Measurements from ENCODE around the gene CFAP161. TPM values are rescaled to one million over a fixed set of nuclear protein-coding genes. Genes with fewer than 3 reads are reported as not detected.

CFAP161 gene
- total and polyA plus RNA-seq, 5 donors from 2014 or later = 0.49 TPM; not detected in 4

DNA sequence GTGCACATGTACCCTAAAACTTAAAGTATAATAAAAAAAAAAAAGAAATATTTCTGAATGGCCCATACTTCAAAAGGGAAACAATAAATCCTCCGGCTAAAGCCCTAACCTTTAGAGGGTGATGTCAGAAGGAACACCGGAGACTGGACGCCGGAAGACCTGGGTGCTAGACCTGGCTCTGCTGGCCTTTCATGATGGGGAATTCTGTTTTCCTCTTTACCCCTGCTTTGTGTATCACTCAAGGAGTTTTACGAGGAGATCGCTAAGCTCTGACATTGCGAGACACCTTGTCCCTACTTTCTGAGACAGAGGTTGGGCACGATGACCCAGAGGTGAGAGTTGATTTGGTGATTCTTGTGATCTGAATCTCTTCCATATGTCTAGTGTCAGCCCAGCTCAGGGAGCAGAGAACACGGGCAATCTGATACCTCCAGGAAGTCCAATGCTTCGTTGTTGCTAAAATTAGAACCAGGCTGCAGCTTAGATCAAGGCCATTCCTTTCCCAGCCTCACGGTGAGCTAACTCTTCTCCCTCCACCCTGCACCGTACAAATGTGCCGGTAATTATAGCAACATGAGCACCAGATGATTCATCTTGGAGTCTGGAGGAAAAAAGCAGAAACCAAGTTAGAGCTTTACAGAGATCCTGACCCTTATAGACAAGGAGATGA lies 42.0 kb upstream of the CFAP161 start:
- ATAC-seq (ENCODE audit: low read depth in 2 of 2) = no peak
- Histone ChIP-seq H3K4me1 (ENCODE audit: control insufficient read depth, insufficient read depth, low read length, poor library complexity, severe bottlenecking) (no peaks in the 10 kb centered on the region), H3K36me3 (ENCODE audit: control insufficient read depth, insufficient read depth, low read length) (no peaks in the 10 kb centered on the region), H3K4me3 (ENCODE audit: low read depth, low read length) (no peak overlapping the region), H3K27me3 (ENCODE audit: control insufficient read depth, insufficient read depth, low read length) (peaks cover 19% of the 10 kb centered on the region), H3K27ac (ENCODE audit: insufficient read depth, low read length, poor library complexity, severe bottlenecking) (no peak overlapping the region), H3K9me3 (ENCODE audit: control insufficient read depth in 2 of 2, low read length in 2 of 2) (no peaks in the 10 kb centered on the region)
- no peaks in the 10 kb centered on the region for H3K4me1 Mint-ChIP-seq
- no peak overlapping the region for H3K4me3 Mint-ChIP-seq
- peaks cover 29% of the 10 kb centered on the region for H3K27me3 Mint-ChIP-seq
- H3K36me3 Mint-ChIP-seq = no peaks in the 10 kb centered on the region
- no peak for DNase-seq
- H3K9me3 Mint-ChIP-seq = peaks cover 0 to 3% (median 0%) of the 10 kb centered on the region in 7 donors
- H3K27ac Mint-ChIP-seq = no peak overlapping the region

DNA sequence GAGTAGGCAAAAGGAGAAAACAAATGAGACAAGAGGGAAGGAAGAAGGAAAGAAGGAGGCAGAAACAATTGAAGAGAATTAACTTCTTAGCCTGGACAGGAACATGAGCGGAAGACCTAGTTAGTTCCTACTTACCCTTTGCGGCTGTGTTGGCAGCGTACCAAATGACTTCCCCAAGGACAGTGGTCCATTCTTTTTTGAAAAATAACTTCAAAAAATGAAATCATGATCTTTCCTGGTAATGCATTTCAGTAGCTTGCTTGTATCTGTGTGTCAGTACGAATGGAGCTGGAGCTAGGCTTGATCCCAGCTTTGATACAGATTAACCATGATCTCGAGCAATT lies 41.5 kb upstream of the CFAP161 start:
- no peak for ATAC-seq (ENCODE audit: low read depth in 2 of 2)
- no peaks in the 10 kb centered on the region for H3K36me3 ChIP-seq (ENCODE audit: control insufficient read depth, insufficient read depth, low read length)
- Mint-ChIP-seq H3K27ac (no peak overlapping the region), H3K4me3 (no peak overlapping the region), H3K9me3 (peaks cover 0 to 3% (median 0%) of the 10 kb centered on the region in 7 donors), H3K36me3 (no peaks in the 10 kb centered on the region), H3K27me3 (peaks cover 34% of the 10 kb centered on the region), H3K4me1 (no peaks in the 10 kb centered on the region)
- DNase-seq = no peak
- H3K27ac ChIP-seq (ENCODE audit: insufficient read depth, low read length, poor library complexity, severe bottlenecking) = no peak overlapping the region
- H3K27me3 ChIP-seq (ENCODE audit: control insufficient read depth, insufficient read depth, low read length) = peaks cover 19% of the 10 kb centered on the region
- no peak overlapping the region for H3K4me3 ChIP-seq (ENCODE audit: low read depth, low read length)
- no peaks in the 10 kb centered on the region for H3K4me1 ChIP-seq (ENCODE audit: control insufficient read depth, insufficient read depth, low read length, poor library complexity, severe bottlenecking)
- no peaks in the 10 kb centered on the region for H3K9me3 ChIP-seq (ENCODE audit: control insufficient read depth in 2 of 2, low read length in 2 of 2)

DNA sequence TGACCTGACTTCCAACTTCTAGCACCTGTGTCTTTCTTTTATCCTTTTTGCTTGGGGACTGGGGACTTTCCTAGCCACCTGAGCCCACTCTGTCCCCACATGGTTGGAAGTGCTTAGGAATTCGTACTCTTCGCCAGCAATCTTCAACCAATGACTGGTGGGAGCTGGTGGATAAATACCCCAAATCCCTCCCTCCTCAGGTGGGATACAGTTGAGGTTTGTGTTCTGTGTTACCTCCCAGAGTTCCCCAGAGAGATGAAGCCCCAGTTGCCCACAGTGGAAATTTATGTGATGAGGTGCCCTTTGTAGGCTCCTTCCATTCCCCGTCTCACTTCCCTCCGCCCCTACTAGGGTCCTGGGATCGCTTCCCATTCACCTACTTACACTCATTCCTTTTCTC lies 40.1 kb upstream of the CFAP161 start:
- Histone ChIP-seq H3K27me3 (ENCODE audit: control insufficient read depth, insufficient read depth, low read length) (peaks cover 21% of the 10 kb centered on the region), H3K36me3 (ENCODE audit: control insufficient read depth, insufficient read depth, low read length) (no peaks in the 10 kb centered on the region), H3K4me1 (ENCODE audit: control insufficient read depth, insufficient read depth, low read length, poor library complexity, severe bottlenecking) (no peaks in the 10 kb centered on the region), H3K27ac (ENCODE audit: insufficient read depth, low read length, poor library complexity, severe bottlenecking) (no peak overlapping the region), H3K9me3 (ENCODE audit: control insufficient read depth in 2 of 2, low read length in 2 of 2) (no peaks in the 10 kb centered on the region), H3K4me3 (ENCODE audit: low read depth, low read length) (no peak overlapping the region)
- no peak overlapping the region for H3K4me3 Mint-ChIP-seq
- H3K9me3 Mint-ChIP-seq = peaks cover 0 to 3% (median 0%) of the 10 kb centered on the region in 7 donors
- ATAC-seq (ENCODE audit: low read depth in 2 of 2) (no peak), DNase-seq (no peak)
- peaks cover 49% of the 10 kb centered on the region for H3K27me3 Mint-ChIP-seq
- no peaks in the 10 kb centered on the region for H3K36me3 Mint-ChIP-seq
- no peak overlapping the region for H3K27ac Mint-ChIP-seq
- H3K4me1 Mint-ChIP-seq = peaks cover 0 to 4% (median 0%) of the 10 kb centered on the region in 4 donors

DNA sequence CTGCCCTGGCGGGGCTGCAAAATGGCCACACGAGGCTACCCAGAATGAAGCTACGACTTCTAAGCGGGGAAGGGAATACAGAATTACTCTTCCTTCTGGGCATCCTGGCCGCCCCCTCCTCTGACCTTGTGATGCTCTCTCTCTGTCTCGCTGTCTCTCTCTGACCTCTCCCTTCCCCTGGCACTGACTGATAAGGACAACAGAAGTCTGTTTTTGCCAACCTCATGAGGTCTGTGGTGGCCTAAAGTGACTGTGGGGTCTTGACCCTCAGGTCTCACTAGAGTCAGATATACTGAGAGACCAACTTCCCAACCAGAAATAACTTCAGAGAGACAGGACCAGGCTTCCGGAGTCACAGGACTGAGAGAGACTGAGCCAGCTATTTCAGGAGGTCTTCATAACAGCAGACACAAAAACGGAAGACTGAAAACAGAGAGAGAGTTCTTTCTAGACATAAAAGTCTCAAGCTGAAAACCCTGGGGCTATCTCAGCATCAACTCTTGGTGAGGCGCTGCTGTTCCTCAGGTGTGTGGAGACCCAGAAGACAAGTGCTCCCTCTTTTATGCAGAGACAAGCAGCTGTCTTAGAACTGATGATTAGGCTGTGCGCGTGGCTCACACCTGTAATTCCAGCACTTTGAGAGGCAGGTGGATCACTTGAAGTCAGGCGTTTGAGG lies 38.2 kb upstream of the CFAP161 start:
- no peak overlapping the region for H3K27ac ChIP-seq (ENCODE audit: insufficient read depth, low read length, poor library complexity, severe bottlenecking)
- no peaks in the 10 kb centered on the region for H3K9me3 Mint-ChIP-seq
- peaks cover 5% of the 10 kb centered on the region for H3K4me1 ChIP-seq (ENCODE audit: control insufficient read depth, insufficient read depth, low read length, poor library complexity, severe bottlenecking)
- ATAC-seq (ENCODE audit: low read depth in 2 of 2) (no peak), DNase-seq (no peak)
- H3K36me3 Mint-ChIP-seq = no peaks in the 10 kb centered on the region
- peaks cover 26% of the 10 kb centered on the region for H3K27me3 ChIP-seq (ENCODE audit: control insufficient read depth, insufficient read depth, low read length)
- no peak overlapping the region for H3K4me3 ChIP-seq (ENCODE audit: low read depth, low read length)
- no peak overlapping the region for H3K4me3 Mint-ChIP-seq
- peaks cover 50% of the 10 kb centered on the region for H3K27me3 Mint-ChIP-seq
- peaks cover 0 to 5% (median 3%) of the 10 kb centered on the region in 4 donors for H3K4me1 Mint-ChIP-seq
- H3K36me3 ChIP-seq (ENCODE audit: control insufficient read depth, insufficient read depth, low read length) = no peaks in the 10 kb centered on the region
- no peaks in the 10 kb centered on the region for H3K9me3 ChIP-seq (ENCODE audit: control insufficient read depth in 2 of 2, low read length in 2 of 2)
- H3K27ac Mint-ChIP-seq = no peak overlapping the region

DNA sequence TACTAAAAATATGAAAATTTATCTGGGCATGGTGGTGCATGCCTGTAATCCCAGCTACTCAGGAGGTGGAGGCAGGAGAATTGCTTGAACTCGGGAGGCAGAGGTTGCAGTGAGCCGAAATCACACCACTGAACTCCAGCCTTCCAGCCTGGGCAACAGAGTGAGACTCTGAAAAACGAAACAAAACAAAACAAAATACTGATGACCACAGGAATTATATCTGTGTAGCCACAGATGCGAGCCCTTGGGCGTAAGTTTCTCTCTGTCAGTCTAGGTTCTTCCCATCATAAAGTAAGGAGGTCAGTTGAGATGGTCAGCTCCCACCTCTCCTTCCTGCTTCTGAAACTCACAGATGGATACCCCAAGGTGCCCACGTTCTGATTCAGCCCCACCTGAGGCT lies 37.7 kb upstream of the CFAP161 start:
- Histone ChIP-seq H3K4me1 (ENCODE audit: control insufficient read depth, insufficient read depth, low read length, poor library complexity, severe bottlenecking) (peaks cover 5% of the 10 kb centered on the region), H3K27me3 (ENCODE audit: control insufficient read depth, insufficient read depth, low read length) (peaks cover 26% of the 10 kb centered on the region), H3K36me3 (ENCODE audit: control insufficient read depth, insufficient read depth, low read length) (no peaks in the 10 kb centered on the region), H3K4me3 (ENCODE audit: low read depth, low read length) (no peak overlapping the region), H3K9me3 (ENCODE audit: control insufficient read depth in 2 of 2, low read length in 2 of 2) (no peaks in the 10 kb centered on the region), H3K27ac (ENCODE audit: insufficient read depth, low read length, poor library complexity, severe bottlenecking) (no peak overlapping the region)
- H3K36me3 Mint-ChIP-seq = no peaks in the 10 kb centered on the region
- H3K4me1 Mint-ChIP-seq = peaks cover 0 to 5% (median 3%) of the 10 kb centered on the region in 4 donors
- no peak for DNase-seq
- H3K27ac Mint-ChIP-seq = no peak overlapping the region
- H3K27me3 Mint-ChIP-seq = peaks cover 50% of the 10 kb centered on the region
- ATAC-seq (ENCODE audit: low read depth in 2 of 2) = no peak
- H3K9me3 Mint-ChIP-seq = peaks cover 0 to under 1% (median 0%) of the 10 kb centered on the region in 7 donors
- no peak overlapping the region for H3K4me3 Mint-ChIP-seq

DNA sequence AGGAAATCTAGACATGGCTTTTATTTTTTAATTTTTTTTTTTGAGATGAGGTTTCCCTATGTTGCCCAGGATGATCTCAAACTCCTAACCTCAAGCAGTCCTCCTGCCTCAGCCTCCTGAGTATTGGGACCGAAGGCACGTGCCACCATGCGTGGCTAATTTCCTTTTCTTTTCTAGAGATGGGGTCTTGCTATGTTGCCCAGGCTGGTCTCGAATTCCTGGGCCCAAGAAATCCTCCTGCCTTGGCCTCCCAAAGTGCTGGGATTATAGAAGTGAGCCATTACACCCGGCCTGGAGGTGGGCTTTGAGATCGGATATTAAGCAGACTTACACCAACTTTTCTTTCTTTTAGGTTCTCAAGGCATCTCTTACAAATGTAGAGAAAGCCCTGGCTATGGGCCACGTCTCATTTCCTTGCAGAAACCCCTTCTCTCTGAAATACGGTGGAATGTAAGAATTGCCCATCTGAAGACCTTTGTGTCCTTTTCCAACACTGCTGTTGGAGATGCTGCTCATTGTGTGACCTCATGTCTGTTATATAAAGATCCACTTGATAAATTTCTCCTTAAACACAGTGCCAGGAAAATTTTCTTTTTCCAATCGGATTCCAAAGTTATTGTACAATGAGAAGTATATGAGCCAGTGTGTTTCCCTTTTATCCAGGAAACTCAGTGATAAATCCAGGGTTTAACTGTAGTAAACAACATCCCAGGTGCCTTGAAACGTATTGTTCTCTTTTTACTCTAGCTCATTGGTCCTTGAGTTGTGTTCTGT lies 36.8 kb upstream of the CFAP161 start:
- H3K27ac ChIP-seq (ENCODE audit: insufficient read depth, low read length, poor library complexity, severe bottlenecking) = no peak overlapping the region
- H3K4me3 ChIP-seq (ENCODE audit: low read depth, low read length) = no peak overlapping the region
- H3K27me3 ChIP-seq (ENCODE audit: control insufficient read depth, insufficient read depth, low read length) = peaks cover 21% of the 10 kb centered on the region
- no peaks in the 10 kb centered on the region for H3K36me3 ChIP-seq (ENCODE audit: control insufficient read depth, insufficient read depth, low read length)
- no peak overlapping the region for H3K4me3 Mint-ChIP-seq
- no peaks in the 10 kb centered on the region for H3K9me3 ChIP-seq (ENCODE audit: control insufficient read depth in 2 of 2, low read length in 2 of 2)
- peaks cover 0 to 5% (median 3%) of the 10 kb centered on the region in 4 donors for H3K4me1 Mint-ChIP-seq
- H3K27me3 Mint-ChIP-seq = peaks cover 56% of the 10 kb centered on the region
- peaks cover 0 to 1% (median 0%) of the 10 kb centered on the region in 7 donors for H3K9me3 Mint-ChIP-seq
- H3K36me3 Mint-ChIP-seq = no peaks in the 10 kb centered on the region
- DNase-seq (no peak), ATAC-seq (ENCODE audit: low read depth in 2 of 2) (no peak)
- H3K27ac Mint-ChIP-seq = no peak overlapping the region
- H3K4me1 ChIP-seq (ENCODE audit: control insufficient read depth, insufficient read depth, low read length, poor library complexity, severe bottlenecking) = peaks cover 5% of the 10 kb centered on the region

DNA sequence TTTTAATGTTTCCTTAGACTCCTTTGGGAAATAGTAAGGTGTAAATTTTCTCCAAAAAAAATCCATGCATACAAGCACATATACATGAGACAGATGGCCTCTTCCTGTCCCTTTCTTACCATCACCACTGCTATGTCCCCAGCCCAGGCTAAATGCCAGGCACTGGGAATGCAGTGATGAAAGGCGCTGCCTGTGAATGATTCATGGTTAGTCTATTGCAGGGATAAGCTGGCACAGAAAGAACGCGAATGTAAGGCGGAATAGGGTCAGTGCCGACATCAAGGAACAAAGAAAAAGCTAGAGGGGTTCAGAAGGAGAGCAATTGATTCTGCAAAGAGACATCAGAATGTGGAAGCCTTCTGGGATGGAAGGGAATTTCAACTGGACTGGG lies 36.2 kb upstream of the CFAP161 start:
- H3K36me3 ChIP-seq (ENCODE audit: control insufficient read depth, insufficient read depth, low read length) = no peaks in the 10 kb centered on the region
- Mint-ChIP-seq H3K4me1 (peaks cover 0 to 5% (median 3%) of the 10 kb centered on the region in 4 donors), H3K4me3 (no peak overlapping the region), H3K27ac (no peak overlapping the region), H3K27me3 (peaks cover 58% of the 10 kb centered on the region), H3K36me3 (no peaks in the 10 kb centered on the region), H3K9me3 (peaks cover 0 to 1% (median 0%) of the 10 kb centered on the region in 7 donors)
- ATAC-seq (ENCODE audit: low read depth in 2 of 2) (no peak), DNase-seq (no peak)
- peaks cover 5% of the 10 kb centered on the region for H3K4me1 ChIP-seq (ENCODE audit: control insufficient read depth, insufficient read depth, low read length, poor library complexity, severe bottlenecking)
- H3K27ac ChIP-seq (ENCODE audit: insufficient read depth, low read length, poor library complexity, severe bottlenecking) = no peak overlapping the region
- no peak overlapping the region for H3K4me3 ChIP-seq (ENCODE audit: low read depth, low read length)
- no peaks in the 10 kb centered on the region for H3K9me3 ChIP-seq (ENCODE audit: control insufficient read depth in 2 of 2, low read length in 2 of 2)
- peaks cover 19% of the 10 kb centered on the region for H3K27me3 ChIP-seq (ENCODE audit: control insufficient read depth, insufficient read depth, low read length)

Measured in CD4-positive, CD25-positive, alpha-beta regulatory T cell (primary cell).